A204.1 (cell line): ENCODE results near the gene MTCH1.

ENCODE experiments used
- FAIRE-seq: peaks from 2 replicates; lab custom pipeline; 2012; peaks lifted over from hg19 to GRCh38; lab: Jason Lieb, UNC

Gene MTCH1

GRCh38 chr6:36926708-36927513 is 59.1 kb downstream of the MTCH1 start:
- FAIRE-seq, result no peak

GRCh38 chr6:36925809-36926208 is 60.2 kb downstream of the MTCH1 start:
- FAIRE-seq, result no peak

DNA sequence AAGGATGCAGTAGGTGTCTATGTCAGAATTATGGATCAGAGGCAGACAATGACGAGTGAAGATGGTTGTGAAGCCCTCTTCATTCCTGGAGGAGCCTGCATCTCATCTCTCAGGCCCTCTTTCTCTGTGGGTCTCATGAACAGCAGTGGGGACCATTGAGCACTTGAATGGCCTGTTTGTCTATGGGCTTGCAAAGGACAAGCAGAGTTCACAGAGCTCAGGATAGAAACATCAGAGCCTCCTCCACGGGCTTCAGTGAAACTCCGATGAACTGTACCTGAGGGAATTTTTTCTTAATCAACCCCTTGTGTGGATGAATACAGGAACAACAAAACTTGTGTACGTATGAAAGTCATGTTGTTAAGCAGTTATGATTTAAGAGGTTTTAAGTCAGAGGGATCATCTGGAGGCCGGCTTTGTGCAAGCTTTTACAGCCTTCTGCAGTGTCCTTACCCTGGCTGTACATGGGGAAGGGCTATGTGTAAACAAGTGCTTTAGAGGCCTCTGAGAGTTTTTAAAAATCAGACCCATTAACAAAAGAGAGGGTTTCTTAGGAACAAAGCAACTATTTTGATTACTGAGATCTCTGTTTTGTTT is 61.1 kb downstream of the MTCH1 start:
- FAIRE-seq, result no peak

GRCh38 chr6:36924131-36924530 is 61.9 kb downstream of the MTCH1 start:
- FAIRE-seq, result no peak

- FAIRE-seq, result no peak
Measured at GRCh38 chr6:36920546-36920945, 65.5 kb downstream of the MTCH1 start.

DNA sequence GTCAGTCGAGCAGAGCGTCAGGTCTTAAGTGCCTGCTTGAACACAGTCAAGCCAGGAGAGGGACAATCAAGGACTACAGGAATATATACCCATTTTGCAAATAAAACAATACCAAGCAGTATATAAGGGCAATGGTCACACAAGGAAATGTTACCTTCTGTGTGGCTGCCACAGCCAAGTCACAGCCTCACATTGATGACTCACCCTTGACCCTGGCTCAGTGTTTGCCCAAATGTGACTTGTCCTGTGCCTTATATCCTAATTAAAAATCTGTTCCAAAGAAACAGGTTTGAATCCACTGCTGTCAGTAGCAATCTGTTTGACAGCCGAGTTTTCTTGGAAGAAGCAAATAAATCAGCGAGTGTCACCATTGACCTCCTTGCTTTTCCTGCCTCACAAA is 65.9 kb downstream of the MTCH1 start:
- no peak for FAIRE-seq
